Endothelial cell of umbilical vein (primary cell): ENCODE results near the gene KCNC1. TPM values are rescaled to one million over a fixed set of nuclear protein-coding genes. Genes with fewer than 3 reads are reported as not detected.

Source experiments
- BruUV-seq: library from RNA; stranded (reverse); fragments of 400-500 nt; replicated peaks from 2 replicates; lab custom pipeline; 2021; lab: Mats Ljungman, UMichigan
- CTCF ChIA-PET: fragments of 300-600, 350-600 bp; sonication (Branson Sonifier 250); formaldehyde crosslinking; loops from one replicate; lab custom pipeline; 2021; ENCODE audit warnings: antibody characterized with exemption, inconsistent platforms; lab: Charles Lee
- POLR2A ChIA-PET: fragments of 300-600, 350-600 bp; sonication (Branson Sonifier 250); formaldehyde crosslinking; loops from one replicate; lab custom pipeline; 2021; ENCODE audit warnings: antibody characterized with exemption, inconsistent platforms; lab: Charles Lee
- DNase-seq: peaks from one replicate; pipeline ENCODE4 v3.0.0-alpha.2; 2011; ENCODE audit warnings: low read depth, low spot score
- FAIRE-seq: peaks from 2 replicates; lab custom pipeline; 2011; peaks lifted over from hg19 to GRCh38; lab: Jason Lieb, UNC
- H2AFZ ChIP-seq: 2 replicates; pipeline ENCODE4 v1.6.0; 2012; ENCODE audit warnings: low read depth, low read length, control low read depth, inconsistent platforms
- H3K27ac ChIP-seq: 2 replicates; pipeline ENCODE4 v1.5.1; 2011; ENCODE audit warnings: low read depth, mild to moderate bottlenecking, control low read depth, low read length, moderate library complexity; ENCODE audit not compliant: insufficient read depth
- H3K27me3 ChIP-seq, 2 experiments: 2 replicates each; pipeline versions ENCODE4 v1.6.0 to v1.6.1; 2011; ENCODE audit warnings: low read length in 2 of 2, mixed read lengths in 1 of 2; ENCODE audit not compliant: control insufficient read depth in 2 of 2, insufficient read depth in 2 of 2
- H3K36me3 ChIP-seq, 2 experiments: 2 replicates in 1 of 2; 3 replicates in 1 of 2; pipeline ENCODE4 v1.5.1; 2011; ENCODE audit warnings: low read length in 2 of 2, mild to moderate bottlenecking in 1 of 2, moderate library complexity in 1 of 2; ENCODE audit not compliant: control insufficient read depth in 2 of 2, insufficient read depth in 2 of 2; ENCODE audit errors: extremely low read depth in 1 of 2
- H3K4me1 ChIP-seq: 3 replicates; pipeline ENCODE4 v1.5.1; 2011; ENCODE audit warnings: mild to moderate bottlenecking, low read length; ENCODE audit not compliant: control insufficient read depth, insufficient read depth; ENCODE audit errors: extremely low read depth
- H3K4me2 ChIP-seq: 2 replicates; pipeline ENCODE4 v1.6.1; 2011; ENCODE audit warnings: low read length, control low read depth, mixed read lengths; ENCODE audit not compliant: insufficient read depth
- H3K4me3 ChIP-seq, 3 experiments: fragments of 200-600 bp in 1 of 3; sonication (generic), shearing (Covaris generic) in 1 of 3; replicated peaks in 1 of 3; 2 replicates each; pipeline ENCODE4 v1.5.1; 2011 to 2016; ENCODE audit warnings: control low read depth in 3 of 3, low read length in 3 of 3, mild to moderate bottlenecking in 2 of 3, inconsistent platforms in 1 of 3, low read depth in 1 of 3, moderate library complexity in 1 of 3; ENCODE audit not compliant: insufficient read depth in 1 of 3
- H3K79me2 ChIP-seq: 2 replicates; pipeline ENCODE4 v1.6.0; 2012; ENCODE audit warnings: low read length, inconsistent platforms; ENCODE audit not compliant: control insufficient read depth, insufficient read depth
- H3K9ac ChIP-seq: replicated peaks from 2 replicates; pipeline ENCODE3; 2011; ENCODE audit warnings: low read length, control low read depth; ENCODE audit not compliant: insufficient read depth; ENCODE audit errors: extremely low read depth
- H3K9me1 ChIP-seq: replicated peaks from 3 replicates; pipeline ENCODE4 v1.6.0; 2011; ENCODE audit warnings: mild to moderate bottlenecking, low read length; ENCODE audit not compliant: control insufficient read depth, insufficient read depth; ENCODE audit errors: extremely low read depth
- H3K9me3 ChIP-seq: replicated peaks from 2 replicates; pipeline ENCODE4 v1.5.1; 2012; ENCODE audit warnings: low read length, inconsistent platforms; ENCODE audit not compliant: control insufficient read depth, insufficient read depth
- H4K20me1 ChIP-seq: replicated peaks from 2 replicates; pipeline ENCODE3; 2011; ENCODE audit warnings: mild to moderate bottlenecking, low read length; ENCODE audit not compliant: control insufficient read depth, insufficient read depth; ENCODE audit errors: extremely low read depth
- CTCF ChIP-seq, 2 donors: IDR thresholded peaks; 1 replicate in 1 of 2; 2 replicates in 1 of 2; pipeline ENCODE4 v1.5.1; 2011; ENCODE audit warnings: low read length in 2 of 2, mild to moderate bottlenecking in 2 of 2, moderate library complexity in 2 of 2, control low read depth in 1 of 2, inconsistent platforms in 1 of 2, low read depth in 1 of 2; ENCODE audit not compliant: insufficient read depth in 1 of 2; ENCODE audit errors: extremely low read depth in 1 of 2
- EZH2 ChIP-seq: IDR thresholded peaks from 2 replicates; pipeline ENCODE4 v1.6.1; 2012; ENCODE audit warnings: borderline replicate concordance, low read depth, mild to moderate bottlenecking, moderate library complexity, low read length, inconsistent platforms; ENCODE audit not compliant: severe bottlenecking
- FOS ChIP-seq: IDR thresholded peaks from 2 replicates; pipeline ENCODE4 v1.6.1; 2011; ENCODE audit warnings: mild to moderate bottlenecking, low read length, moderate library complexity, borderline replicate concordance; ENCODE audit not compliant: insufficient read depth
- GATA2 ChIP-seq: IDR thresholded peaks from 2 replicates; pipeline ENCODE4 v1.7.0; 2011; ENCODE audit warnings: low read depth, mild to moderate bottlenecking, moderate library complexity, mixed read lengths, low read length; ENCODE audit not compliant: insufficient read length, insufficient read depth
- JUN ChIP-seq: IDR thresholded peaks from 2 replicates; pipeline ENCODE4 v1.6.1; 2011; ENCODE audit warnings: borderline replicate concordance, low read depth; ENCODE audit not compliant: insufficient read length, insufficient read depth
- MAX ChIP-seq: IDR thresholded peaks from 2 replicates; pipeline ENCODE4 v1.6.1; 2011; ENCODE audit not compliant: insufficient read depth, insufficient read length
- MYC ChIP-seq: IDR thresholded peaks from one replicate; pipeline ENCODE4 v1.6.1; 2011; ENCODE audit warnings: mild to moderate bottlenecking, low read depth, low read length
- POLR2A ChIP-seq: IDR thresholded peaks from 2 replicates; pipeline ENCODE4 v1.6.1; 2012; ENCODE audit warnings: low read depth, mild to moderate bottlenecking, control low read depth, low read length
- POLR2AphosphoS5 ChIP-seq: IDR thresholded peaks from 2 replicates; pipeline ENCODE4 v1.6.1; 2012; ENCODE audit warnings: low read depth, mild to moderate bottlenecking, control low read depth, low read length, moderate library complexity; ENCODE audit not compliant: insufficient read depth
- dilution Hi-C: fragments of 300-500 bp; cut with MboI; formaldehyde crosslinking; loops from one replicate; pipeline ENCODE4 v1.15.0; 2019; ENCODE audit warnings: low sequenced_read_pairs; ENCODE audit not compliant: extremely low pct_ligation_motif_present
- intact Hi-C: fragments of 100-400 bp; cut with micrococcal nuclease; formaldehyde crosslinking; loops from one replicate; pipeline ENCODE4 v1.10.0; 2022
- polyA plus RNA-seq, 4 experiments: library from polyadenylated mRNA; depleted of rRNA in 3 of 4; stranded (reverse) in 3 of 4; unstranded in 1 of 4; fragments of >200 nt; gene quantifications; 2 replicates each; pipeline versions ENCODE4 v1.2.1 to v1.2.3, GENCODE V29; 2011 to 2012; ENCODE audit warnings: missing spikeins in 1 of 4
- total RNA-seq: library from RNA; stranded (reverse); gene quantifications from 2 replicates; pipeline ENCODE4 v1.2.3, GENCODE V29; 2021

Gene KCNC1
- total and polyA plus RNA-seq, 2 donors (not counting 3 experiments of a cell fraction or from before 2014, with no cell fraction given), result not detected

- FAIRE-seq (no peak), DNase-seq (no peak)
- dilution Hi-C loops (no loop called here), intact Hi-C loops (no loop called here)
- Histone ChIP-seq H2AFZ (no peak overlapping the region), H3K9me1 (no peaks in the 10 kb centered on the region), H3K4me3 (no peak overlapping the region), H3K27ac (no peak overlapping the region), H3K9me3 (no peaks in the 10 kb centered on the region), H4K20me1 (no peaks in the 10 kb centered on the region), H3K36me3 (no peaks in the 10 kb centered on the region), H3K79me2 (no peaks in the 10 kb centered on the region), H3K4me2 (no peak overlapping the region), H3K4me1 (no peaks in the 10 kb centered on the region), H3K27me3 (no peaks in the 10 kb centered on the region), H3K9ac (no peak overlapping the region)
- ChIA-PET POLR2A (no interaction called here), CTCF (no interaction called here)
- no TSS peak for BruUV-seq
- TF ChIP-seq POLR2AphosphoS5 (no peak), MAX (no peak), POLR2A (no peak), CTCF (IDR thresholded peaks at IDR 0.05; ENCODE audit: extremely low read depth in 1 of 2, insufficient read depth in 1 of 2, low read depth in 1 of 2, low read length in 2 of 2) (no peak), FOS (no peak), GATA2 (no peak), JUN (no peak), MYC (no peak), EZH2 (no peak)
Measured at GRCh38 chr11:17793642-17794170, 59.1 kb downstream of the KCNC1 start.
